Endothelial cell of umbilical vein (primary cell): ENCODE data around the gene FEZF2.

Source experiments
- CTCF ChIP-seq, 2 donors: IDR thresholded peaks; 1 replicate in 1 of 2; 2 replicates in 1 of 2; pipeline ENCODE4 v1.5.1; 2011; ENCODE audit warnings: low read length in 2 of 2, mild to moderate bottlenecking in 2 of 2, moderate library complexity in 2 of 2, control low read depth in 1 of 2, inconsistent platforms in 1 of 2, low read depth in 1 of 2; ENCODE audit not compliant: insufficient read depth in 1 of 2; ENCODE audit errors: extremely low read depth in 1 of 2
- JUN ChIP-seq: IDR thresholded peaks from 2 replicates; pipeline ENCODE4 v1.6.1; 2011; ENCODE audit warnings: borderline replicate concordance, low read depth; ENCODE audit not compliant: insufficient read length, insufficient read depth
- POLR2AphosphoS5 ChIP-seq: IDR thresholded peaks from 2 replicates; pipeline ENCODE4 v1.6.1; 2012; ENCODE audit warnings: low read depth, mild to moderate bottlenecking, control low read depth, low read length, moderate library complexity; ENCODE audit not compliant: insufficient read depth

- TF ChIP-seq JUN (no peak), CTCF (IDR thresholded peaks at IDR 0.05; ENCODE audit: extremely low read depth in 1 of 2, insufficient read depth in 1 of 2, low read depth in 1 of 2, low read length in 2 of 2) (no peak), POLR2AphosphoS5 (no peak)
Measured at GRCh38 chr3:62376906-62377877, 3.8 kb upstream of the FEZF2 start.
